ENCODE measurements around the gene USH1C.

USH1C gene

DNA sequence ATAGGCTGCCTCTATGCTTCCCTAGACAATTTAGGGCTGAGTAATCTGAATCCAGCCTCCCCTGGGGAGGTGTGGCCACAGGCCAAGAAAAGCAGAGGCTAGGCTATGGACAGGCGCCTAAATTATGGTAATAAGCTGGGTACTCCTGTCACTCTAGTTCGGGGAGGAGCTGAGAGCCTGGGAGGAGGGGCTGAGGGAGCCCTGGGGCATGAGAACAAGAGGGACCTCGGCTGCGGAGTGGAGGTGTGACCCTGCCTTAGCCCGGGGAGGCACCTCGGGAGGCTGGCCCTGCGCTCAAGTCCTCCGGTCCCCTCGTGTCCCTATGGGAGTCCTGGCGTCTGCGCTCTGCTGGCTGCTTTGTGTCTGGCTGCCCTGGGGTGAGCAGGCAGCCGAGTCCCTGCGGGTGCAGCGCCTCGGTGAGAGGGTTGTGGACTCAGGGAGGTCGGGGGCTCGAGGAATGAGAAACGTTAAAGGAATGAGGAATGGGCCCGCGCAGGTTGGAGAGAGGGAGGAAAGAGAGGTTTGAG lies 2.9 kb upstream of the USH1C start, which contains the start of gene OTOG:
Gene OTOG, plus strand, starts transcription at position 209 of the 527 bp plus-strand sequence. Its CDS starts 114 bp downstream, at position 323.
- DNase-seq (ENCODE audit: low read depth in 3 of 3) = no peak

DNA sequence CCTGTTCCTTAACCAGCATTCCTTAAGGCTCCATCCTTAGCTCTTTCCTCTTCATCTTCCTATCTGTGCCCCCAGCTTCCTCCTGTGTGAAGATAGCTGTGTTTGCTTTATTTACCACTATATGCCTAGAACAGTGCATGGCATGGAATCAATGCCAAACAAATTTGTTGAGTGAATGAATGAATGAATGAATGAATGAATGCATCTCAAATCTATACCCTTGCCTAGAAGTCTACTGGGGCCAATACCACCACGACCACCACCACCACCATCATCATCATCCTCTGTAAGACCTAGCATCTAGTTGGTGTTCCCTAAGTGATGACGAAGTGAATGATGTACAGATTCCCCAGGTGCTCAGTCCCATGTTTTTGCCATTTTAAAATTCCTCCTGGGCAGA lies 2.0 kb upstream of the USH1C start:
- DNase-seq (ENCODE audit: low read depth in 3 of 3) = no peak

DNA sequence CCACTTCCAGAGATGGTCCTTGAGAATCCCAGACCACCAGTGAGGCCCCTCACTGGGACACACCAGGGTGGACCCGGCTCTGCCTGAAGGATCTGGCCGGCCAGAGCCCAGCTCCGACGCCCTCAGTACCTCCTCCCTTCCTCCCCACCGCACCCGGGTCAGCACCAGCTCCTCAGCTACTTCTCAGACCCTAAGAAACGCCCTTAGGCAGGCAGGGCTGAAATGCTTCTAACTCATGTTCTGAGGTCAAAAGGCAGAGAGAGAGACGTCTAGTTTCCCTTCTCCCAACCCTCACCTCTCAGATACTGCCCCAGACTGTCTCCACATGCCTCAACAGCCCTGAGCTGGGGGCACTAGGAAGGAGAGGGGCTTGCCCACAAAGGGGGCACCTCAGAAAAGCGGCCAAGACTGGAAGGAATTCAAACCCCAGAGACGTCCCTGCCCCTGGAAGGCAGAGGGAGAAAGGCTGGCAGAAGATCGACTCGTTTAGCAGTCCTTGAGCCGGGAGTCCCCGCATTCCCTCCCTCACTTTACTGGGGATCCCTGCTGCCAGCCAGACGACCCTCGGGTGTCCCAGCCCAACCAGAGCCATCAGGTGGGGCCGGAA lies 539 bp downstream of the USH1C start:
- DNase-seq (ENCODE audit: low read depth in 3 of 3) = no peak

DNA sequence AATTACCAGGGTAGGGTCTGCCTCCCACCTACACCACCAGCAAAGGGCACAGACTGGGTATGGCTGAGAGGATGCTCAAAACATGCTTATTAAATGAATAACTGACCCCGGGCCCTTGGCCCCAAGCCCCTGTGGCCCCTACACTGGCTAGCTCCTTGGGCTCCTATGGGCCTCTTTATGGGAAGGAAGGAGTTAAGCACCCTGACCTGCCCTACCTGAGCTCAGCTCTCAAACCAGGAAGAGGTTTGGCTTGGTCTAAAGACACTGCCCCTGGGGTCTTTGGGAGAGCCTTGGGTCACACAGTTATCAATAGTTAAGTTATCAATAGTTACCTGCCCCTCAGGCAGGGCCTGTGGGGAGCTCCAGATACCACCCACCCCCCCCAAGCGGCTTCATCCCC lies 1.2 kb downstream of the USH1C start:
- no peak for DNase-seq (ENCODE audit: low read depth in 3 of 3)

DNA sequence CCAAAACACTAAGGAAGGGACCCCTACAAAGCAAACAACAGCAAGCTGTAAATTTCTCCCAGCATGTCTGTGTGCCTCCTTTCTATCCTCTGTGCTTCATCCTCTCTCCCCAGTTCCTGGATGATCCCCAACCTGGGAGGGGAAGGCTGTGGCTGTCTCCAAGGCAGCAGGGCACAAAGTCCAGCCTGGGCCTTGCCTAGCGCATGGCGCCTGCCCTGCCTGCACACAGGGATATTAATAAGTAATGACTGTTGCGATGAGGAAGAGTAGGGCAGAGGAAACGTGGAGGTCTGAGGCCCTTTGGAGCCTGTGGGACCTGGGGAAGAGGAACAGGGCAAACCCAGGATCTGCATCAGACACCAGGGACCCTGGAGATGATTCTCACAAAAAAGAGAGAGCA lies 2.0 kb downstream of the USH1C start:
- DNase-seq (ENCODE audit: low read depth in 3 of 3) = no peak

DNA sequence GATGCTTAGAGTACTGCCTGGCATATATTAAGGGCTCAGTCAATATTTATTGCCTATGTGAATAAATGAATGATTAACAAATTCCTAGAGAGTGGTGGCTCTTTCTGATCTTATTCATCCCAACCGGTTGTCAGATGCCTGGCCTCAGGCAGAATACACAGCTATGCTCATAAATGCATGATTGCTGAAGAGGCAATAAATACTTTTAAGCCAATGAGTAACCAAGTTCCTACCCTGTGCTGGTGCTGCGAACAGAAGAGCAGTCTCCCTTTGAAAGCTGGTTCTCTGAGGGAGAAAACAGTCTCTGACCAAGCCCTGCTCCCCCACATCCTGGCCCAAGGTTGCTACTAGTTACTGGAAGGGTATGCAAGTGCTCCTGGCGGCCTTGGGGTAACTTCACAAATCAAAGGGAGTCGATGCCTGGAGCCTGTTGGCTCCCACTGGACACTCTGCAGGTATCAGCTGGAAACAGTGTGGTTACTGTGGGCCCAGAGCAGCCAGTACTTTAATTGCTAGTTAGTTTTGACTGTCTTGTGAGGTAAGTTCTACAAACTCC lies 2.8 kb downstream of the USH1C start:
- no peak for DNase-seq (ENCODE audit: low read depth in 3 of 3)

DNA sequence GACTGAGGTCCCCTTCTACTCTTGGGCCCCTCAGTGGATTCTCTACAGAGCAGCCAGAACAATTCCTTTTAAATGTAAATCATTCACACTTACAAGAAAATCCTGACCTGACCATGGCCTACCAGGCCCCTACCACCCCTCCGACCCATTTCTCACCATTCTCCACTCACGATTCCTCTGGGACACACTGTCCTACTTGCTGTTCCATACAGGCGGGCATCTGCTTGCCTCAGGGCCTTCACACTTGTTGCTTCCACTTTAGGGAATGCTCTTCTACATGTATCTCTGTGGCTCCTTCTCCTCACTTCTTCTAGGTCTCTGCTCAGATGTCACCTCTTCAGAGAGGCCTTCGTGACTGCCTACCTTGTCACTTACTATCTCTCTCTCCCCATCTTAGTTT lies 3.4 kb downstream of the USH1C start:
- no peak for DNase-seq (ENCODE audit: low read depth in 3 of 3)

DNA sequence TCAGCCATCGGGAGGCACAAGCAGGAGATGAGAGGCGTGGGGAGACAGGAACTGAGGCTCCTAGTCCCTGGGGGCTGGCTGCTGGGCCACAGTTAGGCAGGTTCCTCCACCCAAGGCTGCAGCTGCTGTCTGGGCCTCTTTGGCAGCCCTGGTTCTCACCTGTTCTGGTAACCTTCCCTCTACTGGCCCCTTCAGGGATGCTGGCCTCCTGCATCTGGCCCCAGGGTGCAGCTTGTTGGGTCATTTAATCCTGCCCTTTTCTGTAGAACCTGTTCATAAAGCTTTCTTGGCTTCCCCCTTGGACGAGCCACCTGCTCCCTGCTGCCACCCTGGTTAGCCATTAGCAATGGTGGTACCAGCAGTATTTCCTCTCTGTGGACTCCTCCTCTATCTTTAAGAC lies 5.5 kb downstream of the USH1C start:
- DNase-seq (ENCODE audit: low read depth in 3 of 3) = no peak

DNA sequence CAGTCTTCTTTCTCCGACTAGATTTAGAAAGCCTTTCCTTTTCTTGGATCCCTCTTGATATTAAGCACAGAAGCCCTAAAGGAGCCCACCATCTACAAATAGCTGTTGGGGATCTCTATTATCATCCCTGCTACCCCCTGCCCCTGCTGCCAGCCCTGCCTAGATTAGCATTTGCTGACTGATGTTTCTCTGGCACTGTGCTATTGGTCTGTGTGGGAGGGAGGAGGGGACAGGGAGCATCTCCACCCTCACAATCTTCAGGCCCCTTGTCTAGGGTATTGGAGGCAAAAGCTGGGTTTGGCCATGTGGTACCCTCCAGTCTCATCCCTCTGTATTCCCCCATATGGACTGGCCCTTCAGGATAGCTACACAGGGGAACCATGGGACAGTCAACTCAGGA lies 6.2 kb downstream of the USH1C start:
- DNase-seq (ENCODE audit: low read depth in 3 of 3) = no peak

DNA sequence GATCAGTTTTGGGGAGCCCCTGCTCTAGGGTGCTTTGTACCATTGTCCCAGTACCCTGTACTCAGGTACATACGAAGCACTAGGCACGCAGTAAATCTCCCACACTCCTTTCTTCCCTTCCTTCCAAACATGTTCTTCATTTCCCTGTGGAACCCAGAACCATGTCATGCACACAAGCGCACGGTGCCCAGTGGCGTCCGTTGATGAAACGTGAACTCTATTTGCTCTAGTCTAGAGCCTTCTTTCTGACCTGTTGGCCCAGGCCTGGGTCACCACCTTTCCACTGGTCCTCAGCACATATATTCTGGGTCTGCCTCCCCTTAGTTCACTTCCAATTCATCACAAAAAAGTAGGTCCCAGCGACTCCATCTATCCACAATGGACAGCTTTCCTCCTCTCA lies 7.0 kb downstream of the USH1C start:
- no peak for DNase-seq (ENCODE audit: low read depth in 3 of 3)

DNA sequence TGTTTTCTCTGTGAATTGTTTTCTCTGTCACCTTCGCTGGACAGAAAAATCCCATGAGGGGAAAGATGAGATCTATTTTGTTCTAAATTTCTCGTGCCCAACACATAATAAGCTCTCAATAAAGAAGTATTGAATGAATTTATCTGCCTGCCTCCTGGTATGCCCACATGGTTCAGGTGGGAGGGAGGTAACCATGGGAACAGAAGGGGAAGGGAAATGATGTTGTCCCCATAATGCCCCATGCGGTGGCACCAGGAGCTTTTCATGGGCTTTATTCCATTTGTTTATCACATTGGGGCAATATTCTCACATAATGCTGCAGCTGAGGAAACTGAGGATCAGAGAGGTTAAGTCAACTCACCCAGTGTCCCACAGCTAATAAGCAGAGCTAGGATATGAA lies 8.7 kb downstream of the USH1C start:
- no peak for DNase-seq (ENCODE audit: low read depth in 3 of 3)

DNA sequence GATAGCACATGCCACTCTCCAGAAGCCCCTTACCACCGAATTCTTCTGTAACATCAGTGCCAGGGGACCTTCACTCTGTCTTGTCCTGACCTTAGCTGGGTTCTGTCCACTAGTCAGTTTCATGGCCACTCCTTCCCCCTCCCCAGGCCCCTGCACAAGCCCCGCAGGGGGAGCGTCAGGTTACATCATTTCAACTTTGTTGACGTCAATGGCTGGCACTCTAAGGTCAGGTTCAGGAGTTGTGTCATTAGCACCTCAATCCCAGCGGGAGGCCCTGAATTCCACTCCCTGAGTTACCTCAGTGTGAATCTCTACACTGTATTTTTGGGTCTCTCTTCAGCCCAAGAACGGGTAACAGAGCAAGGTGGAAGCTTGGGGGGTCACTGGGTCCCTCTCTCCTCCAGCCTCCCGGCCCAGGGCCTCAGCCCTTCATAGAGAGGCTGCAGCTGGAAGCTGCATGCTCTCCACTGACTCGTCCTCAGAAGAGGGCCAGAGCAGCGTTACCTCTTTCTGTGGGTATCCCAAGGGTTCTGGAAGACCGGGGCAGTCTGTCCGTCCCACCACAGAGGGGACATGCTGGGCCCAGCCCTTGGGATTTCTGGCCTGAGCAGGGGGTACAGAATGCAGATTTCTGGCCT lies 10.3 kb downstream of the USH1C start:
- no peak for DNase-seq (ENCODE audit: low read depth in 3 of 3)

DNA sequence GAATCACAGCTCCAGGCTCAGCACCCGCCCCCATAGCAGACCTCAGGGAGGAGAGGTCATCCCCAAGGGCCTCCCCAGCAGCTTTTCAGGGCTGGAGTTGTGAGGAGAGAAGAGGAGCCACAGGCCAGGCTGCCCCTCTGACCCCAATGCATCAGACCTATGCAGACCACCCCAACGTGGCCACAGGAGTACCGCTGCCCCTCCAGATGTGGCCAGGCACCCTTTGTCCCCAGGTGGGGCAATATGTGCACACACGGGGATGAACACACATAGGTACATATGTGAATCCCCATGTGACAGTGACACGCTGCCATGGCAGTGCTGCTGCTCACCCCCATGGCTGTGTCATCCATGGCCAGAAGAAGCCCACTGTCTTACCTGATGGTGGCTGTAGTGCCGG lies 10.9 kb downstream of the USH1C start:
- no peak for DNase-seq (ENCODE audit: low read depth in 3 of 3)

DNA sequence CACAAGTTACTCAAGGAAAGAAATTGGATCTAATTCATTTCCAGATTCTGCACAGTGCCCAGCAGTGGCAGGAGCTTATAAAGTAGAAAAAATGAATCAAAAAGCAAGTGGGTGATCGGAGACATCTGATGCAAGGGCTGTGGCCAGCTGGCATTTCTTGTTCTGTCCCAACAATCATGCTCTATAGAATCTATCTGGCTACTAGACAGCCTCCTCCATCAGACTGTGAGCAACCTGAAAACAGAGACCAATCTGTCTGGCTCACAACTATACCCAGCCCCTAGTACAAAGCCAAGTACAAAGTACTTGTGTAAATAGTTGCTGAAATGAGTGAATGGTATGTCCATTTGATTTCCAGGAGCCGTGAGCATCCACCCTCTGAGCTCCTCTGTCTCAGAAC lies 11.4 kb downstream of the USH1C start:
- DNase-seq (ENCODE audit: low read depth in 3 of 3) = no peak

DNA sequence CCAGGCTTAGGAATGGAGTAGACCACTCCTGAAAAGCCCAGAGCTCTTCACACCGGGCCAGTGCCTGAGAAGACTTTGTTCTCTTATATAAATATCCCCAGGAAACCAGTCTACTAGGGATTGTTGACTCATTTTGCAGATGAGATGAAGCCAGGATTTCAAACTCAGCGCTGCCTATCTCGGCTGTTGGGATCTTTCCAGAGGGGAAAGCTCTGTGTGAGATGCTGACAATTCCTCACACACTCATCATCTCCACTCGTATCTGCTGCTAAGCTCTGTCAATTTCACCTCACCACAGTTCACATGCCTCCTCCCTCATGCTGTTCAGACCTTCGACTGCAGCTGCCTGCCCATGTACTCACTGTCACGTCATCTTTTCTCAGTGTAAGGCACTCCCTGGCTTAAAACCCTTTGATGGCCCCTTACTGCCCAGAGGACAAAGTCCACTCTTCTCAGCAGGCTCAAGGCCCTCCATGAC lies 12.5 kb downstream of the USH1C start:
- no peak for DNase-seq (ENCODE audit: low read depth in 3 of 3)

DNA sequence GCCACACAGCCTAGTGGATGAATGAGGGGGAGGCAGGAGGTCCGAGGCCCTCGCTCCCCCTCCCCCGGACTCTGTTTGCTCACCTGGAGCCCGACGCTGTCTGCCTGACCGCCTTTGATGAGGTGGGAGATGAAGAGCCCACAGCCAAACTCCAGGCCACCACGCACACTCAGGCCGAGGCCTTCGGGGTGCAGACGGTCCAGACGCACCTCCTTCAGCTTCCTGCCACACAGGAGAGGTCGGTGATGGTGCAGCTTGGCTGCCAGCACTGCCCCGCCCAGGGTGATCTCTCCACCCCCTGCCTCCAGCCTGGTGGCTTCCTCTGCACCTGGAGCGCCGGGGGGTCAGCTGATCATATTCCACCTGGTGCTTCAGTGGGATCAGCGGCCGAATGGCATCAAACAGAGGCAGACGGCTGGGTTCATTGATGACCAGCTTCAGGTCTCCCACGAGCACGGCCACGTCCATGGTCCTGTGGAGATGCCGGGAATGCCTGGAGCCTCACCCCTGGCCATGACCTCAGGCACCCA lies 13.1 kb downstream of the USH1C start:
- no peak for DNase-seq (ENCODE audit: low read depth in 3 of 3)

DNA sequence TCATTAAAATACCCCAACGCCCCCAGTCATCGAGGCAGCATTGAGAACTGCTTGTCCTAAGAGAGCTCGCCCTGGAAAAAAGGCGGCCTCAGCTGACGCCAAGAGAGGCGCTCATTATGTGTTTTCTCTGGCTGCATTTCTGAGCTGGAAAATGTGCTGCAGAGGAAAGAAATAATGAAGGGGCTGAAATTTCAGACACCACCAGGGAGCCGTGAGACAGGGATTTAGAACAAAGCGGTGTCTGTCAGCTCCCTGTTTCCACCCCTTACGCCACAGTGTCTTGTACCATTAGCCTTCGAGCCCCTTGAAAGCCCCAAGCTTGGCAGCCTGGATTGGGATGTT lies 14.4 kb downstream of the USH1C start:
- DNase-seq (ENCODE audit: low read depth in 3 of 3) = no peak

DNA sequence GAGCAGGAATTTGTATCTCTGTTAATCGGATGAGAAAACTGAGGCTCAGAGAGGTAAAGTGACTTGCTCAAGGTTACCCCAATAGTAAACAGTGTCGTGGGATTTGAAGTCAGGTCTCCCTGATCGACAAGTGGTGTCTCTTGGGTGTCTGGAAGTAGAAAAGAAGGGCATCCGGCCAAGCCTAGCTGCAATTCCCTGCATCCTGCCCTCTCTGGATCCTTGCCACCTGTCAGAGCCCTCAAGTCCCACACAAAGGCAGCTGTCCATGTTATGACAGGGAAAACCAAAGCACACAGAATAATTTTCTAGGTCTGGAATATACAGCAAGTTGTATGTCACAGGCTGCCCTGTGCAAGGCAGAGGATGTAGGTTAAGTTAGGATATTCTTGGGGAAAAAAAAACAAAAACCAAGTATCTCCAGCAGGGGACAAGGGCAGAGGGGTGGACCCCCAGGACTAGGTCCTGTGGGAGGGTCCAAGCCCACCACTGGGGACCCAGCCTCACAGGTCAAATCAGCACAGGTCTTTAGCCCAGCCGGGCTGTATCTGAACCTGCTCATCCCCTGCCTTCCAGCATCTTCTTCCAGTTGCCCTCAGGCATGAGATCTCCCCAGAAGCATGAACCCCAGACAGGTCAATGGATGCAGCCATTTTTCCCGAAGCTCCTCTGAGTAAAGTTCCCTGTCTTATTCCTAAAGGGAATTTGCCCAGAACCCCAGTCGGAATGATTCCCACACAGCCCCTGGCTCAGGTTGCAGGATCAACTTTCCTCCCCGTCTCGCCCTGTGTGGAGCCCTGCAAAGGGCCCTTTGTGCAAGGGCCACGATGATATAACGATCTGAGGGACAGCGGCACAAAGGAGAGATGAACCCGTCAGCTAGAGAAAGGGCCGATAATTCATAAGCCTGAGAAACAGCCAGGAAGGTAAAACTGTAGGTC lies 15.0 kb downstream of the USH1C start:
- DNase-seq (ENCODE audit: low read depth in 3 of 3) = no peak

DNA sequence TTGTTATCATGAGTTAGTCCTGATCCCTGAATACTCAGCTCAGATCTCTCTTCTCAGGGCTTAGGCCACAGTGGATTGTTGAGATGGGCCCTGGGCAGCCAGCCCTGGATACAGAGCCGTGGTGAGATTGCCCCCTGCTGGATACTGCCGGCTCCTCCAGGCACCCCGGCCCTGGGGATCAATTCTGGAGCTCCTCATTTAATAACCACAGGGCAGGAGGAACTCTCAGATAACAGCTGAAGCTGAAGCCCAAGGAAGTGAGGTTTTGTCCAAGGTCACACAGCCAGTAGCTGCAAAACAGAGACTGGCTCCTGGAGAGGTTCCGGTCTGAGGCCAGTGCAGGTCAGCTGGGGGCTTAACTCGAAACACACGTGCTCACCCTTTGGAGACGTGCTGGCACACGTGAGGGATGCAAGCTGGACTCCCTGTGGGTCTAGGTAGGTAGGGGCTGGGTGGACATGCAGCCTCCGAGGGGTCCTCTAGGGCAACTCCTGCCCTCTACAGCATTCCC lies 16.0 kb downstream of the USH1C start:
- peak; percentile 11 to 46 (median 39) for DNase-seq (ENCODE audit: low read depth in 3 of 3)

DNA sequence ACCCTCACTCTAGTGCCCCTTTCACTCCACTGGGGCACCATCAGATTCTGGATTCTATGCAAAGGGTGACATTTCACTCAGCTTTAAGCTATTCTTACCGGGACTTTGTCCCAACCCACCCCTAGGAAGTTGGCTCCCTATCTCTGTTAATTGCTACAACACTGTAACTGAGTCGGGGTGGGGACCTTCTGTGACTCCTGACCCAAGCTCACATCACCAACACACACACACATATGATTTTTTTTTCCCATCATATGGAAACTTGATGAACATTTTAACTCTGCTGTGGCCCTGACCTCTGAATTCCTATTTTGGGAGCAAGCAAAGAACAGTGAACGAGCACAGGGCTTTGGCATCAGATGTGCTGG lies 16.6 kb downstream of the USH1C start:
- no peak for DNase-seq (ENCODE audit: low read depth in 3 of 3)

DNA sequence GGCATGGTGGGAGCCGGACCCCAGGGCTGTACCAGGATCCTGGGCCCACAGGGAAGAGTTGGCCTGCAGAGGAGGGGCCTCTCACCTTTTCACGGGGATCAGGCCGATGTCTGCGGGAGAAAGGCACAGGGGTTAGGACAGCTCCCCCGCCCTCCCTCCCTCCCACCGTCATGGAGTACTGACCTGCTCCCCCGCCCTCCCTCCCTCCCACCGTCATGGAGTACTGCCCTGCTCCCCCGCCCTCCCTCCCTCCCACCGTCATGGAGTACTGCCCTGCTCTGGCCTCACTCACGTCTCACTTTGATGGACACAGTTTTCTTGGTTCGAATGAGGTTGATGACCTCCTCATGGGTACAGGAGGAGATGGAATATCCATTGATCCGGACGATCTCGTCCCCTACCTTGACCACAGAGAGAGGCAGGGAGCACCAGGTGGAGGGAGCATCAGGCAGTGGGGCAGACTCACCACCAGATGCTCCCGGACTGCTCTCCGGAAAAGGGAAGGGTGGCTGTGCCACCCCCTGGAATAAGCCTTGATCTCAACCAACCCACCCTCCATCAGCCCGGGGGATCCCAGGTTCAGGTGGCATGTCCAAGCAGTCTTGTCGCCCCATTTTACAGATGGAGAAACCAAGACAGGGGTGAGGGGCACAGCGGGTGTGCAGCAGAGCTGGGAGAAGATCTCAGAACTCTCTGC lies 17.1 kb downstream of the USH1C start:
- no peak for DNase-seq (ENCODE audit: low read depth in 3 of 3)

All from stimulated activated CD4-positive, alpha-beta T cell treated with anti-CD3 and anti-CD28 coated beads, TNF-alpha, amount 100 ng/mL, for 48 hours (primary cell).